HepG2 (cell line): ENCODE measurements around the gene TMEM170B. TPM values are rescaled to one million over a fixed set of nuclear protein-coding genes. Genes with fewer than 3 reads are reported as not detected.

ENCODE experiments used
- ARID5B ChIP-seq: IDR thresholded peaks from 2 replicates; pipeline ENCODE4 v1.4.0; 2020; ENCODE audit warnings: mild to moderate bottlenecking, missing genetic modification reagents
- ARNTL ChIP-seq: sonication (generic); formaldehyde crosslinking; IDR thresholded peaks from 2 replicates; pipeline ENCODE4 v1.4.0; 2020; ENCODE audit warnings: mild to moderate bottlenecking, missing genetic modification reagents
- ATF7 ChIP-seq, 2 experiments: fragments of 450-650 bp in 1 of 2; sonication (generic) in 1 of 2; formaldehyde crosslinking in 1 of 2; IDR thresholded peaks; 2 replicates each; pipeline versions ENCODE4 v1.4.0 to v1.6.1; 2016 to 2020; ENCODE audit warnings: antibody characterized with exemption in 1 of 2, mild to moderate bottlenecking in 1 of 2, missing genetic modification reagents in 1 of 2
- ATRX ChIP-seq: sonication (generic); formaldehyde crosslinking; IDR thresholded peaks from 2 replicates; pipeline ENCODE4 v1.4.0; 2020; ENCODE audit warnings: missing genetic modification reagents, borderline replicate concordance
- CHD2 ChIP-seq: IDR thresholded peaks from 2 replicates; pipeline ENCODE4 v1.6.1; 2011; ENCODE audit warnings: low read depth, low read length, improper control_type of control experiment
- HNRNPL ChIP-seq: fragments of 200-400 bp; formaldehyde crosslinking; IDR thresholded peaks from 2 replicates; pipeline ENCODE4 v1.6.1; 2017; ENCODE audit warnings: mild to moderate bottlenecking, low read depth, low read length
- JUN ChIP-seq: sonication (generic); formaldehyde crosslinking; IDR thresholded peaks from 2 replicates; pipeline ENCODE4 v1.4.0; 2020; ENCODE audit warnings: mild to moderate bottlenecking, missing genetic modification reagents
- KAT8 ChIP-seq: IDR thresholded peaks from 2 replicates; pipeline ENCODE4 v1.6.1; 2016; ENCODE audit warnings: missing genetic modification reagents, missing compliant biosample characterization
- KIAA2018 ChIP-seq: sonication (generic); formaldehyde crosslinking; IDR thresholded peaks from 2 replicates; pipeline ENCODE4 v1.5.0; 2020; ENCODE audit warnings: mild to moderate bottlenecking, missing genetic modification reagents, borderline replicate concordance
- RXRB ChIP-seq: IDR thresholded peaks from 2 replicates; pipeline ENCODE4 v1.6.1; 2016; ENCODE audit warnings: borderline replicate concordance, missing genetic modification reagents, missing compliant biosample characterization
- SMYD3 ChIP-seq: sonication (generic); formaldehyde crosslinking; IDR thresholded peaks from 2 replicates; pipeline ENCODE4 v1.8.1; 2023; ENCODE audit warnings: mild to moderate bottlenecking, missing genetic modification reagents
- ZNF446 ChIP-seq: sonication (generic); formaldehyde crosslinking; IDR thresholded peaks from 2 replicates; pipeline ENCODE4 v1.5.0; 2020; ENCODE audit warnings: mild to moderate bottlenecking, missing genetic modification reagents
- ZNF720 ChIP-seq: sonication (generic); formaldehyde crosslinking; IDR thresholded peaks from 2 replicates; pipeline ENCODE4 v1.4.0; 2020; ENCODE audit warnings: missing genetic modification reagents
- ZNF740 ChIP-seq: sonication (generic); formaldehyde crosslinking; IDR thresholded peaks from 2 replicates; pipeline ENCODE4 v1.4.0; 2020; ENCODE audit warnings: missing genetic modification reagents
- polyA plus RNA-seq, 8 experiments: library from polyadenylated mRNA; depleted of rRNA in 3 of 8; stranded (reverse) in 7 of 8; unstranded in 1 of 8; fragments of >200 nt; fragmentation: Illumina TruSeq in 4 of 8; extraction: Trizol in 4 of 8; gene quantifications; 2 replicates each; pipeline versions ENCODE4 v1.2.1 to v1.2.3, GENCODE V29; 2011 to 2016; ENCODE audit warnings: low read depth in 4 of 8, missing spikeins in 1 of 8, mixed read lengths in 1 of 8; ENCODE audit not compliant: insufficient read depth in 1 of 8
- total RNA-seq, 5 experiments: library from RNA; depleted of rRNA; stranded (reverse); fragments of >200 nt; fragmentation: Illumina TruSeq; extraction: Trizol; gene quantifications; 2 replicates each; pipeline ENCODE4 v1.2.3, GENCODE V29; 2016; ENCODE audit warnings: low read depth in 1 of 5

Gene TMEM170B
- total and polyA plus RNA-seq, 2 of the 13 experiments (the other 11 are each of a cell fraction or from before 2014, with no cell fraction given), result 3.3 to 9.4 TPM

- TF ChIP-seq KIAA2018, result no peak
- no peak for TF ChIP-seq ATRX (CRISPR knock-in tag)
- peak; percentile 74 for TF ChIP-seq ZNF446
- TF ChIP-seq SMYD3 (CRISPR knock-in tag), result no peak
- TF ChIP-seq JUN (CRISPR knock-in tag), result 0 out of 2 replicates have a peak, but pooled peaks have one; percentile 57
- peak; percentile 19; the same call in 1 of the 2 replicates for TF ChIP-seq CHD2
- TF ChIP-seq RXRB (CRISPR knock-in tag), result peak; percentile 69; the same call in 1 of the 2 replicates
- TF ChIP-seq ZNF740, result peak; percentile 62
- TF ChIP-seq ARNTL (CRISPR knock-in tag), result peak; percentile 85
- peak; percentile 67; the same call in 1 of the 2 replicates for TF ChIP-seq KAT8 (CRISPR knock-in tag)
- TF ChIP-seq HNRNPL, result no peak
- peak; percentile 74 for TF ChIP-seq ARID5B (CRISPR knock-in tag)
- TF ChIP-seq ZNF720 (CRISPR knock-in tag), result no peak
- no peak for TF ChIP-seq ATF7 (IDR thresholded peaks at IDR 0.05)
- TF ChIP-seq ATF7 (CRISPR knock-in tag; IDR thresholded peaks at IDR 0.05), result peak; percentile 60; the same call in 1 of the 2 replicates
Measured at GRCh38 chr6:11537229-11538051, at the start of gene TMEM170B (continued).
